MCF 10A (cell line): ENCODE results near the gene GJC1. TPM values are rescaled to one million over a fixed set of nuclear protein-coding genes. Genes with fewer than 3 reads are reported as not detected.

Experiments used
- BruUV-seq: library from RNA; stranded (reverse); fragments of 400-500 nt; replicated peaks from 2 replicates; lab custom pipeline; 2021; lab: Mats Ljungman, UMichigan
- CTCF ChIA-PET: fragments of 300-600 bp; sonication (Branson Sonifier 250); formaldehyde crosslinking; extraction: SDS; loops from one replicate; lab custom pipeline; 2021; ENCODE audit warnings: antibody characterized with exemption, inconsistent platforms; lab: Yijun Ruan, JAX
- POLR2A ChIA-PET: fragments of 300-600, 350-650 bp; sonication (Branson Sonifier 250); formaldehyde crosslinking; extraction: SDS; loops from one replicate; lab custom pipeline; 2020; ENCODE audit warnings: antibody characterized with exemption, inconsistent platforms; lab: Yijun Ruan, JAX
- DNase-seq: peaks from one replicate; pipeline ENCODE4 v3.0.0-alpha.2; 2018; ENCODE audit not compliant: unreplicated experiment
- H3K27ac Mint-ChIP-seq: one replicate; pipeline ENCODE4 v1.8.0; 2022; ENCODE audit warnings: mild to moderate bottlenecking, low read depth, mixed read lengths; ENCODE audit not compliant: unreplicated experiment
- H3K27me3 Mint-ChIP-seq: one replicate; pipeline ENCODE4 v1.8.0; 2022; ENCODE audit warnings: mixed read lengths; ENCODE audit not compliant: insufficient read depth, unreplicated experiment
- H3K36me3 Mint-ChIP-seq: one replicate; pipeline ENCODE4 v1.8.0; 2022; ENCODE audit warnings: mild to moderate bottlenecking, moderate library complexity, mixed read lengths; ENCODE audit not compliant: insufficient read depth, unreplicated experiment
- H3K4me1 Mint-ChIP-seq: one replicate; pipeline ENCODE4 v1.8.0; 2022; ENCODE audit warnings: mixed read lengths; ENCODE audit not compliant: insufficient read depth, unreplicated experiment
- H3K4me3 Mint-ChIP-seq: one replicate; pipeline ENCODE4 v1.8.0; 2022; ENCODE audit warnings: mild to moderate bottlenecking, moderate library complexity, mixed read lengths; ENCODE audit not compliant: unreplicated experiment
- H3K9me3 Mint-ChIP-seq: one replicate; pipeline ENCODE4 v1.8.0; 2022; ENCODE audit warnings: mixed read lengths; ENCODE audit not compliant: unreplicated experiment
- intact Hi-C: fragments of 100-400 bp; cut with micrococcal nuclease; formaldehyde crosslinking; loops from 2 replicates; pipeline ENCODE4 v1.14.1; 2022
- total RNA-seq: library from RNA; stranded (reverse); gene quantifications from 2 replicates; pipeline ENCODE4 v1.2.3, GENCODE V29; 2022
- TF ChIP-seq, protein P1 (sequence below): fragments of 200-600 bp; IDR thresholded peaks from one replicate; pipeline ENCODE4 v1.8.0; 2022; ENCODE audit warnings: antibody characterized with exemption, mild to moderate bottlenecking; ENCODE audit not compliant: unreplicated experiment

The GJC1 gene
- total RNA-seq, 1 experiment from 2014 or later: 6.9 TPM

DNA sequence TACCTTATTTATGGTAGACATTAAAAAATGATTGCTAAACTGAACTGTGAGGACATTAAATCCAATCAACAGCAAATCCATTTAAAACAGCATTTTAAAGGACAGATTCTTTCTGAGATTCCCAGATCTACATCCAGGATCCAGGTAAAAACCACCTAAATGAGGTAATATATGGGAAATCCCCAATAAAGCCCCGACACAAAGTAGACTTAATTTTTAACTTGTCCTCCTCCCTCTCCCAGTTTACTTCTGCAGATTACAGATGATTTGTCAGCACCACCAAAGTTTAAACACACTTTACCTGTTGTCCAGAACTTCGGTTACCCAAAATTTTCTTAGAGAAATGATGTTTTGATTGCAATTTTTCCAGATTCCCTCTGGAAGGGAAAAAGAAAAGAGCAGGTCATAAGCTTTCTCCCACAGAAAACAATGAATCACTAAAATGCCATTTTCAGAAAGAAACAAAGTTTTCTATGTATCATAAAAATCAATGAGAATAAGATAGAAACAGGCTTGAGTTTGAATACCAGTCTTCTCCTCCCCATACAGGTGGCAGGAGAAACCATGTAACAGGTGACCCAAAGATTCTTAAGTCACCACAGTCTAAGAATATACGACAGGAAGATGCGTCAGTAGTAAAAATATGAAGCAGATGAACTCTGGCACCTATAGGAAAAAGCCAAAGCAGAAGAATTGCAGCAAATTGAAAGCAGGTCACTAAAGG is 22.8 kb downstream of the GJC1 start:
- no peak for DNase-seq
- no TSS peak for BruUV-seq
- intact Hi-C loops: no loop called here
- Mint-ChIP-seq H3K9me3 (no peaks in the 10 kb centered on the region), H3K4me3 (no peak overlapping the region), H3K4me1 (no peaks in the 10 kb centered on the region), H3K36me3 (peaks cover 5% of the 10 kb centered on the region), H3K27me3 (no peaks in the 10 kb centered on the region), H3K27ac (no peak overlapping the region)
- ChIA-PET POLR2A (interaction anchor here (1.2 kb wide), 1 partner anchor 38 kb away, joined by 4 read pairs; no protein-coding TSS in a partner anchor), CTCF (interaction anchor here (0.5 to 0.6 kb wide), 3 partner anchors 26 to 238 kb away, joined by 3 to 4 read pairs (median 4); no protein-coding TSS in a partner anchor)
- TF ChIP-seq, protein P1, sequence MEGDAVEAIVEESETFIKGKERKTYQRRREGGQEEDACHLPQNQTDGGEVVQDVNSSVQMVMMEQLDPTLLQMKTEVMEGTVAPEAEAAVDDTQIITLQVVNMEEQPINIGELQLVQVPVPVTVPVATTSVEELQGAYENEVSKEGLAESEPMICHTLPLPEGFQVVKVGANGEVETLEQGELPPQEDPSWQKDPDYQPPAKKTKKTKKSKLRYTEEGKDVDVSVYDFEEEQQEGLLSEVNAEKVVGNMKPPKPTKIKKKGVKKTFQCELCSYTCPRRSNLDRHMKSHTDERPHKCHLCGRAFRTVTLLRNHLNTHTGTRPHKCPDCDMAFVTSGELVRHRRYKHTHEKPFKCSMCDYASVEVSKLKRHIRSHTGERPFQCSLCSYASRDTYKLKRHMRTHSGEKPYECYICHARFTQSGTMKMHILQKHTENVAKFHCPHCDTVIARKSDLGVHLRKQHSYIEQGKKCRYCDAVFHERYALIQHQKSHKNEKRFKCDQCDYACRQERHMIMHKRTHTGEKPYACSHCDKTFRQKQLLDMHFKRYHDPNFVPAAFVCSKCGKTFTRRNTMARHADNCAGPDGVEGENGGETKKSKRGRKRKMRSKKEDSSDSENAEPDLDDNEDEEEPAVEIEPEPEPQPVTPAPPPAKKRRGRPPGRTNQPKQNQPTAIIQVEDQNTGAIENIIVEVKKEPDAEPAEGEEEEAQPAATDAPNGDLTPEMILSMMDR: no peak

DNA sequence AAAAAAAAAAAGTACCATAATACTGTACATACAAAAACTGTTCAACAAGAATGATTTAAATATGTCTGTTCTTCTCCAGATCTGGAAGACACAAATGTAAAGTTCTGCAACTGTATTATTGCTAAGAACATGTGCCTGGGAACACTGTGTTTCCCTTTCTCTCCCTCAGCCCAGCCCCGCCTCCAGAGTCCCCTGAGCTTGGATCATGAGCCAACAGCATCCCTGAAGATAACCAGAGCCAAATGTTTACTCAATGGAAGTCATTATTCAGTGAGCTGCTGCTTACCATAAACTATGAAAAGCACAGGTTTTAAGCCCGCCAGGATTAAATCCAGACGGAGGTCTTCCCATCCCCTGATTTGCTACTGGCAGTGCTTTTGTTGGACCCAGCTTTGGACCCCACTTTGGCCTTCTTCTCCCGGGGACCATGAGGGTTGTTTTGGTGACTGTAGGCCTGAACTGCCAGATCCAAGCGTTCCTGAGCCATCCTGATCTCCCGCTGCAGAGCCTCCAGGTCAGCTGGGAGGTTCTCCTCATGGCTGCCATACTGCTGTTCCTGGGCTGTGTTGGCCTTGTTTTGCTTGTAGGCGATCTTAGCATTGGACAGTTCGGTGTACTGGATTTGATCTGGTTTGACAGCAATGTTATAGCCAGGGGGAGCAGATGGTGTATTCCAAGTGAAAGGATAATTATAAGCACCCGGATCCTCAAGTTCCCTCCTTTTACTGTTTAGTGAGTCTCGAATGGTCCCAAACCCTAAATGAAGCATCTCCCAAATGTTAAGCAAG is 25.6 kb downstream of the GJC1 start:
- H3K36me3 Mint-ChIP-seq: peaks cover 5% of the 10 kb centered on the region
- TF ChIP-seq, protein P1: no peak
- no peak overlapping the region for H3K4me3 Mint-ChIP-seq
- ChIA-PET CTCF (no interaction called here), POLR2A (no interaction called here)
- H3K9me3 Mint-ChIP-seq: no peaks in the 10 kb centered on the region
- no peaks in the 10 kb centered on the region for H3K4me1 Mint-ChIP-seq
- DNase-seq: no peak
- H3K27ac Mint-ChIP-seq: no peak overlapping the region
- H3K27me3 Mint-ChIP-seq: no peaks in the 10 kb centered on the region
- BruUV-seq: no TSS peak
- intact Hi-C loops: no loop called here

DNA sequence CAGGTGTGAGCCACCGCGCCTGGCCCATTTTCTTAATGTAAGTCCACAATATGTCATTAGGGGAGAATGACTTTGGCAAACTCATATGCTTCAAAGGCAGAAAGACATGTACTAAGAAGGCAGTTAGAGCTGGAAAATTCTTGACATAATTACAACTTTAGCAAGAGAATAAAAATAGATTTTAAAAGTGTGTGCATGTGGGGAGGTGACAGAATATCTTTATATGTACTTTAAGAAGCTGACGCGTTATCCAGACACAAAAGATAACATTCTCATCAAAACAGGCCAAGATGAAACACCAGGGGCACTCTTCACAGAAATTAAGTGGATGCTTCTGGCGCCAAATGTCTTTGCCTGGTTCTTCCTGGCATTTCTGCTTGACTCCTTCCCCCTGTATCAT is 28.2 kb downstream of the GJC1 start:
- POLR2A ChIA-PET: no interaction called here
- H3K27ac Mint-ChIP-seq: no peak overlapping the region

More for the DNA sequence above, 28.2 kb downstream of the GJC1 start:
- H3K27me3 Mint-ChIP-seq: no peaks in the 10 kb centered on the region
- no peaks in the 10 kb centered on the region for H3K4me1 Mint-ChIP-seq
- H3K36me3 Mint-ChIP-seq: peaks cover 5% of the 10 kb centered on the region
- H3K4me3 Mint-ChIP-seq: no peak overlapping the region
- TF ChIP-seq, protein P1: no peak
- BruUV-seq: no TSS peak
- intact Hi-C loops: no loop called here
- CTCF ChIA-PET: interaction anchor here (0.6 to 1.3 kb wide), 2 partner anchors 23 to 1401 kb away, joined by 3 to 4 read pairs; no protein-coding TSS in a partner anchor
- DNase-seq: no peak
- H3K9me3 Mint-ChIP-seq: no peaks in the 10 kb centered on the region
